Stomach (tissue), 9 donors: ENCODE data around the gene ZNF275. TPM values are rescaled to one million over a fixed set of nuclear protein-coding genes. Genes with fewer than 3 reads are reported as not detected.

Experiments
- DNase-seq, 2 donors: peaks; one replicate each; pipeline versions ENCODE4 v3.0.0 to v3.0.0-alpha.2; 2013 to 2019
- H3K27ac ChIP-seq, 5 donors: fragments of 200-600 bp in 4 of 5; sonication (generic) in 4 of 5; one replicate each; pipeline ENCODE4 v1.5.1; 2013 to 2019; ENCODE audit warnings: mild to moderate bottlenecking in 1 of 5, moderate library complexity in 1 of 5
- H3K27me3 ChIP-seq, 3 donors: fragments of 200-600 bp; sonication (generic); one replicate each; pipeline ENCODE4 v1.5.1; 2017 to 2019; ENCODE audit warnings: mixed run types in 1 of 3
- H3K36me3 ChIP-seq, 4 donors: fragments of 200-600 bp; sonication (generic); 1 replicate in 3 of 4; 2 replicates in 1 of 4; pipeline ENCODE4 v1.5.1; 2016 to 2019
- H3K4me1 ChIP-seq, 4 donors: fragments of 200-600 bp; sonication (generic); one replicate each; pipeline ENCODE4 v1.5.1; 2016 to 2019
- H3K4me3 ChIP-seq, 4 donors: fragments of 200-600 bp; sonication (generic) in 3 of 4; one replicate each; pipeline ENCODE4 v1.5.1; 2016 to 2019; ENCODE audit warnings: mild to moderate bottlenecking in 1 of 4
- H3K9me3 ChIP-seq, 4 donors: fragments of 200-600 bp; sonication (generic); one replicate each; pipeline ENCODE4 v1.5.1; 2016 to 2019
- EP300 ChIP-seq: sonication (generic); formaldehyde crosslinking; IDR thresholded peaks from one replicate; pipeline ENCODE4 v1.6.1; 2017; ENCODE audit warnings: antibody characterized with exemption
- POLR2A ChIP-seq, 4 donors: fragments of 450-650 bp; IDR thresholded peaks; one replicate each; pipeline ENCODE4 v1.6.1; 2016; ENCODE audit warnings: antibody characterized with exemption in 4 of 4, control low read depth in 2 of 4, mild to moderate bottlenecking in 1 of 4, moderate library complexity in 1 of 4
- POLR2AphosphoS5 ChIP-seq, 3 donors: sonication (generic); formaldehyde crosslinking; IDR thresholded peaks; one replicate each; pipeline ENCODE4 v1.6.1; 2016; ENCODE audit warnings: antibody characterized with exemption in 3 of 3
- WGBS, 5 donors: extraction: QIAGEN DNeasy Blood & Tissue Kit in 3 of 5; methylation state at CpG; one replicate each; pipeline versions ENCODE4 v1.1.5 to v1.1.7; 2013 to 2018; 5-methylcytosine and 5-hydroxymethylcytosine counted together
- intact Hi-C: fragments of 100-400 bp; cut with DNase I; formaldehyde crosslinking; loops from one replicate; pipeline ENCODE4 v1.15.1; 2023; ENCODE audit warnings: low total_unique reads
- polyA plus RNA-seq, 3 donors: library from polyadenylated mRNA; stranded (reverse); fragments of 200-250 nt; gene quantifications; one replicate each; pipeline ENCODE4 v1.2.3, GENCODE V29; 2013
- total RNA-seq, 5 donors: library from RNA; depleted of rRNA; stranded (reverse); fragments of >200 nt; gene quantifications; one replicate each; pipeline versions ENCODE4 v1.1.0 to v1.2.3, GENCODE V29; 2014 to 2016
- TF ChIP-seq, protein P1 (sequence below), 7 experiments: fragments of 450-650 bp in 4 of 7; fragments of 200-600 bp in 3 of 7; sonication (generic) in 3 of 7; IDR thresholded peaks; one replicate each; pipeline ENCODE4 v1.5.1; 2016 to 2019; ENCODE audit warnings: antibody characterized with exemption in 7 of 7, control low read depth in 2 of 7, mild to moderate bottlenecking in 1 of 7
- donor health status: healthy with polysubstance abuse.
- donor health status: Bipolar disorder and iron deficiency.
- donor health status: healthy.

Gene ZNF275
- total and polyA plus RNA-seq, 8 donors: 0.87 to 13.4 (median 3.7) TPM

DNA sequence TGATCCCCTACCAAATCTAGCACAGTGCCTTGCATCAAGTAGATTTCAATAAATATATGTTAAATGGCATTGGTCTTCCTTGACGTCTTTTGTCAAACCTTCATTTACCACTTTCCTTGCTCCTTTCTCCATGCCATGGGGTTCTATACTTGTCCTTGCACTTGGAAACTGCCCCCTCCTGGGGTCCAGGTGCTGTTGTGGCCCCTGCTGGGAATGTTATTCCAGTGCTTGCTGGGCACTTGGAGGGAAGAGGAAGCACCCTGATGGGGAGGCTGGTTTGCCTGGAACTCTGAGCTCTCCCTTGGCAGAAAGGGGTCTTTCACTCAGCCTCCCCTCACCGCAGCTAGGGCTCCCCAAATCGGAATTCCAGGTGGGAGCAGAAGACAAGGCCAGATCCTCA, 18.9 kb downstream of the ZNF275 start:
- Histone ChIP-seq H3K4me3 (no peak overlapping the region), H3K4me1 (no peaks in the 10 kb centered on the region), H3K27ac (no peak overlapping the region), H3K36me3 (peaks cover 0 to 26% (median 21%) of the 10 kb centered on the region in 4 donors), H3K9me3 (peaks cover 0 to 24% (median 9%) of the 10 kb centered on the region in 4 donors), H3K27me3 (no peaks in the 10 kb centered on the region)
- TF ChIP-seq EP300 (no peak), POLR2AphosphoS5 (IDR thresholded peaks at IDR 0.05) (no peak), POLR2A (IDR thresholded peaks at IDR 0.05) (no peak)
- TF ChIP-seq, protein P1, sequence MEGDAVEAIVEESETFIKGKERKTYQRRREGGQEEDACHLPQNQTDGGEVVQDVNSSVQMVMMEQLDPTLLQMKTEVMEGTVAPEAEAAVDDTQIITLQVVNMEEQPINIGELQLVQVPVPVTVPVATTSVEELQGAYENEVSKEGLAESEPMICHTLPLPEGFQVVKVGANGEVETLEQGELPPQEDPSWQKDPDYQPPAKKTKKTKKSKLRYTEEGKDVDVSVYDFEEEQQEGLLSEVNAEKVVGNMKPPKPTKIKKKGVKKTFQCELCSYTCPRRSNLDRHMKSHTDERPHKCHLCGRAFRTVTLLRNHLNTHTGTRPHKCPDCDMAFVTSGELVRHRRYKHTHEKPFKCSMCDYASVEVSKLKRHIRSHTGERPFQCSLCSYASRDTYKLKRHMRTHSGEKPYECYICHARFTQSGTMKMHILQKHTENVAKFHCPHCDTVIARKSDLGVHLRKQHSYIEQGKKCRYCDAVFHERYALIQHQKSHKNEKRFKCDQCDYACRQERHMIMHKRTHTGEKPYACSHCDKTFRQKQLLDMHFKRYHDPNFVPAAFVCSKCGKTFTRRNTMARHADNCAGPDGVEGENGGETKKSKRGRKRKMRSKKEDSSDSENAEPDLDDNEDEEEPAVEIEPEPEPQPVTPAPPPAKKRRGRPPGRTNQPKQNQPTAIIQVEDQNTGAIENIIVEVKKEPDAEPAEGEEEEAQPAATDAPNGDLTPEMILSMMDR (IDR thresholded peaks at IDR 0.05): no peak
- no peak for DNase-seq
- WGBS, 5 donors: 67 to 82% (median 74%) methylated on average over 1 to 3 of the region's 3 CpGs
- intact Hi-C loops: no loop called here

DNA sequence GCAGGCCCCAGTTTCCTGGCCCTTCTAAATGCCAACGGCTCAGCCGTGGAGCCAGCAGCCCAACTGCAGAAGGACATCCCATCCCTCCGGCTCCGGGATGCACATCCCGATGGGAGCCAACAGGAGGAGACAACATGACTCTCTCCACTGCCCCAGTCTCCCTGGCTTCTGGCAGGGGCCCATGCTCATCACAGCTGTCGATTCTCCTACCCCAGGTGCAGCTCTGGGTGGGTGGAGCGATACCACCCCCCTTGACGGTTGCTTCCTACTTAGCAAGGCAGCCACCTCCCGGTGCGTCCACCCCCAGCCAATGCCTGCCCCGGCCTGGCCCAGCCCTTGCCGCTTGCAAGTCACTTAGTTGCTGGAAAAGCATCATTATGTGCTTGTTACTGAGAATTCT, 19.5 kb downstream of the ZNF275 start:
- H3K9me3 ChIP-seq: peaks cover 0 to 30% (median 12%) of the 10 kb centered on the region in 4 donors
- no peak for DNase-seq
- WGBS, 5 donors: 51 to 90% (median 69%) methylated on average over 2 to 12 of the region's 12 CpGs
- no peak for TF ChIP-seq POLR2A (IDR thresholded peaks at IDR 0.05)
- no peak for TF ChIP-seq EP300
- TF ChIP-seq, protein P1 (IDR thresholded peaks at IDR 0.05): no peak
- TF ChIP-seq POLR2AphosphoS5 (IDR thresholded peaks at IDR 0.05): no peak
- H3K4me3 ChIP-seq: no peak overlapping the region
- no peaks in the 10 kb centered on the region for H3K4me1 ChIP-seq
- H3K27ac ChIP-seq: no peak overlapping the region
- intact Hi-C loops: no loop called here
- H3K27me3 ChIP-seq: no peaks in the 10 kb centered on the region
- peaks cover 0 to 20% (median 16%) of the 10 kb centered on the region in 4 donors for H3K36me3 ChIP-seq

DNA sequence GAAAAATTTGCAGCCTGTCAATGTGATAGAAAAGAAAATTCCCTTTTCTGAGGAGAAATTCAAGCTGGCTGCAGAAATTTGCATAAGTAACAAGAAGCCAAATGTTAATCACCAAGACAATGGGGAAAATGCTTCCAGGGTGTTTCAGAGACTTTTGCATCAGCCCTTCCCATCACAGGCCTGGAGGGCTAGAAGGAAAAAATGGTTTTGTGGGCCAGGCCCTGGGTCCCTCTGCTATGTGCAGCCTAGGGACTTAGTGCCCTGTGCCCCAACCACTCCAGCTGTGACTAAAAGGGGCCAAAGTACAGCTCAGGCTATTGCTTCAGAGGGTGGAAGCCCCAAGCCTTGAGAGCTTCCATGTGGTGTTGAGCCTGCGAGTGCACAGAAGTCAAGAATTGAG, 23.9 kb downstream of the ZNF275 start:
- H3K27ac ChIP-seq: no peak overlapping the region

GRCh38 chrX:153361781-153362397, 27.9 kb downstream of the ZNF275 start:
- TF ChIP-seq, protein P1 (IDR thresholded peaks at IDR 0.05): no peak
- TF ChIP-seq POLR2A (IDR thresholded peaks at IDR 0.05): no peak
- TF ChIP-seq EP300: no peak
- TF ChIP-seq POLR2AphosphoS5 (IDR thresholded peaks at IDR 0.05): no peak
- Histone ChIP-seq H3K27me3 (no peaks in the 10 kb centered on the region), H3K9me3 (peaks cover 0 to 29% (median 9%) of the 10 kb centered on the region in 4 donors), H3K27ac (no peak overlapping the region), H3K4me3 (no peak overlapping the region), H3K4me1 (no peaks in the 10 kb centered on the region), H3K36me3 (no peaks in the 10 kb centered on the region)
- DNase-seq: no peak
- intact Hi-C loops: no loop called here
- WGBS, 5 donors: 14 to 48% (median 37%) methylated on average over 2 of the region's 2 CpGs

More for the DNA sequence above, 23.9 kb downstream of the ZNF275 start:
- DNase-seq: no peak
- Histone ChIP-seq H3K9me3 (peaks cover 0 to 44% (median 16%) of the 10 kb centered on the region in 4 donors), H3K27me3 (no peaks in the 10 kb centered on the region), H3K4me1 (no peaks in the 10 kb centered on the region), H3K36me3 (no peaks in the 10 kb centered on the region), H3K4me3 (no peak overlapping the region)
- WGBS, 5 donors: 83 to 100% (median 95%) methylated on average over 1 of the region's 1 CpG
- intact Hi-C loops: no loop called here
- TF ChIP-seq, protein P1 (IDR thresholded peaks at IDR 0.05): no peak
- TF ChIP-seq EP300 (no peak), POLR2AphosphoS5 (IDR thresholded peaks at IDR 0.05) (no peak), POLR2A (IDR thresholded peaks at IDR 0.05) (no peak)
